Fibroblast of villous mesenchyme (primary cell): Measurements from ENCODE around the gene STIM1. TPM values are rescaled to one million over a fixed set of nuclear protein-coding genes. Genes with fewer than 3 reads are reported as not detected.
"Not testable (repeated sequence)": the region's sequence is repeated elsewhere in the genome, so short reads cannot be mapped to it uniquely, and the experiment has no call there.

Experiments used
- DNase-seq: peaks from one replicate; pipeline ENCODE4 v3.0.0-alpha.2; 2010; ENCODE audit warnings: low read depth
- H3K4me3 ChIP-seq: 2 replicates; pipeline ENCODE4 v1.5.1; 2011; ENCODE audit warnings: low read depth, mild to moderate bottlenecking, low read length
- total RNA-seq: library from RNA; depleted of rRNA; stranded (reverse); fragments of >200 nt; gene quantifications from 2 replicates; pipeline ENCODE4 v1.2.3, GENCODE V29; 2012
- TF ChIP-seq, protein P1 (sequence below): IDR thresholded peaks from 2 replicates; pipeline ENCODE4 v1.5.1; 2012; ENCODE audit warnings: low read depth, mild to moderate bottlenecking, low read length; ENCODE audit not compliant: insufficient read depth

STIM1 gene
- total RNA-seq, 1 donor, result 36.7 TPM

DNA sequence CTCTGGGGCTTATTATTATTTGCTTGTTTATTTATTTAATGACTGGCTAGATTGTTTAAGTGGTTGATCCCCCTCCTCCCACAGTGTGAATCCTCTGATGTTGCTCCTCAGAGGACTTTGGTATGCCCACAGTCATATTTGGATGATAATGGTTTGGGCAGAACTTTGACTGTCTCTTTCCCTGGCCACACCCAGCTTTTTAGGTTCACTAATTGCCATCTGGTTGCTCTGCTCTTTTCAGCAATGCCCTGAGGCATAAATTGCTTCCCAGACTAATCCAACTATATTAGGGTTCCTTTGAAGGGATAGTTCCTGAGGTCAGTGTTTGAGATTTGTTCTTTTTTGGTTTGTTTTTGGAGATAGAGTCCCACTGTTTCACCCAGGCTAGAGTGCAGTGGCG, 139.8 kb downstream of the STIM1 start:
- TF ChIP-seq, protein P1, sequence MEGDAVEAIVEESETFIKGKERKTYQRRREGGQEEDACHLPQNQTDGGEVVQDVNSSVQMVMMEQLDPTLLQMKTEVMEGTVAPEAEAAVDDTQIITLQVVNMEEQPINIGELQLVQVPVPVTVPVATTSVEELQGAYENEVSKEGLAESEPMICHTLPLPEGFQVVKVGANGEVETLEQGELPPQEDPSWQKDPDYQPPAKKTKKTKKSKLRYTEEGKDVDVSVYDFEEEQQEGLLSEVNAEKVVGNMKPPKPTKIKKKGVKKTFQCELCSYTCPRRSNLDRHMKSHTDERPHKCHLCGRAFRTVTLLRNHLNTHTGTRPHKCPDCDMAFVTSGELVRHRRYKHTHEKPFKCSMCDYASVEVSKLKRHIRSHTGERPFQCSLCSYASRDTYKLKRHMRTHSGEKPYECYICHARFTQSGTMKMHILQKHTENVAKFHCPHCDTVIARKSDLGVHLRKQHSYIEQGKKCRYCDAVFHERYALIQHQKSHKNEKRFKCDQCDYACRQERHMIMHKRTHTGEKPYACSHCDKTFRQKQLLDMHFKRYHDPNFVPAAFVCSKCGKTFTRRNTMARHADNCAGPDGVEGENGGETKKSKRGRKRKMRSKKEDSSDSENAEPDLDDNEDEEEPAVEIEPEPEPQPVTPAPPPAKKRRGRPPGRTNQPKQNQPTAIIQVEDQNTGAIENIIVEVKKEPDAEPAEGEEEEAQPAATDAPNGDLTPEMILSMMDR, result no peak
- DNase-seq, result no peak
- H3K4me3 ChIP-seq, result no peak overlapping the region

DNA sequence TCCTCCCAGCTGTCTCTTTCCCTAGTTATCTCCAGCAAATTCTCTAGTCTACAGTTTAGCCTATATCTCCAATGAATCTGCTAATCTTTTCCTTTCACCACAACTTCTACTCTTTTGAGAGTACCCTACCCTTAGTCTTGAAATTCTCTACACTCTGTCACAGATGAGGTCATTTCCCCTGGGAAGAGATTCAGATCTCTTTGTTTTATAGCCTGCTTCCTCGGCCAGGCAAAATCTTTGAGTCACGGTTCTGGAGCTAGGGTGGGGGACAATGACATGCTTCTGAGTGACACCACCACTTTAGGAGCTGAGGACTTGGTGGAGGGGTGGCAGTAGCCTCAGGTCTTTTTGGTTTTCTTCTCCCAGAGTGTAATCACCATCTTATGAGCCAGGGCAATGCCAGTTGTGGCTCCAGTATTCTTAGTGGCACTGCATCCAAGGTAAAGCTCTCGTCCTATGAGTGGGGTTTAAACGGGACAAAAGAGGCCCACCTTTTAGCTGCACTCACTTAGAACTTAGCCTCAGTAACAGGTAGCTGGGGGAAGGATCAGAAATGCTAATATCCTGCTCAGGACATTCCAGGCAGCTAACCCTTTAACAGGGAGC, 140.6 kb downstream of the STIM1 start:
- DNase-seq, result peak; percentile 50
- no peak overlapping the region for H3K4me3 ChIP-seq
- TF ChIP-seq, protein P1, result no peak

DNA sequence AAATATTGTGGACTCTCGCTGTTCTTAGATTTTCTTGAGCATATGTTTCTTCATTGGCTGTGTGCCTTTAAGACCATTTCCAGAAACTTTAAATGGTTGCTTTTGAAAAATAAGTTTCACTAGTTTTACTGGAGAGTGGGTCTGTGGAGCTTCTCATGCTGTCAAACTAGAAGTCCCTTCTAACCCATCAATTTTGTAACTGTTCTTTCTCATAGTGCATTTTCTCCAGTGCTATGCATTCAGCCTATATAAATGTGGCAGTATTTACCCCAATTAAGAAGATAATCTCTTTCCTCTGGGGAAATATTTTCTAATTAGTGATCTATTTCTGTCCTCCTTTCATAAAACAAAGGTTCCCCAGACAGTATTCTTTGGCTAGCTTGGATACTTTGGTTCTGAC, 141.2 kb downstream of the STIM1 start:
- TF ChIP-seq, protein P1, result no peak
- DNase-seq, result no peak

DNA sequence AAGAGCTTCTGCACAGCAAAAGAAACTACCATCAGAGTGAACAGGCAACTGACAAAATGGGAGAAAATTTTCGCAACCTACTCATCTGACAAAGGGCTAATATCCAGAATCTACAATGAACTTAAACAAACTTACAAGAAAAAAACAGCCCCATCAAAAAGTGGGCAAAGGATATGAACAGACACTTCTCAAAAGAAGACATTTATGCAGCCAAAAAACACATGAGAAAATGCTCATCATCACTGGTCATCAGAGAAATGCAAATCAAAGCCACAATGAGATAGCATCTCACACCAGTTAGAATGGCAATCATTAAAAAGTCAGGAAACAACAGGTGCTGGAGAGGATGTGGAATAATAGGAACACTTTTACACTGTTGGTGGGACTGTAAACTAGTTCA, 149.3 kb downstream of the STIM1 start:
- not testable (repeated sequence) for DNase-seq

More for the DNA sequence above, 141.2 kb downstream of the STIM1 start:
- H3K4me3 ChIP-seq, result no peak overlapping the region

DNA sequence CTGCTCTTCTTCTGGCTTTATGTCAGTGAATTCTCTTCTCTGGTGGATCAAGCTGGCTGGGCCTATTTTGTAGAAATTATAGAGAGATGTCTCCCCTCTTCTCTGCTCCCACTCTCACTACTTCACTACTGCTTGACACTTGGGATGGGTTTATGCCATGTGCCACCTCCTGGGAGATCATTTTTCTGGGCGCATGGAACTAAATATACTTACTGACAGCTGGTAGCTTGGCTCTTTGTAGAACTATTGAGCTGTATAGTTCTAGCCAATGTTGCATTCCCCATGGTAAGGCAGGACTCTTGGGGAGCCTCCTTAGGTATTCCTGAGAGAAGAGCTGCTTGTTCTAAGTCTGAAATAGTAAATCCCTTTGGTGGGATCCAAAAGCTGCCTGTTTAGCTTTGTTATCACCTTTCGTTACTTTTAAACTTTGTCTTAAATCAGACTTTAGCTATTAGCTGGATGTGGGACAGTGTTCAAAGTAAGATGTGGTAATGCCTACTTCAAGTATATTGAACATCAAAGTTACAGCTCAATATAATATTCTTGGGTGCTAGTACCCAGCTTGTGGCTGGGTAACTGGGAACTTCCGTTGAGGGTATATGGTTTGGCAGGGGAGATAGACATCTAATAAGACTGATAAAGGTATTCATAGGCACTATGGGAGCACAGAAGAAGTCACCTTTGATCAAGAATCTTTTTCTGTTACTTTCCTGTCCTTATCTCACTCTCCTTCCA, 151.6 kb downstream of the STIM1 start:
- TF ChIP-seq, protein P1, result no peak
- no peak for DNase-seq
- H3K4me3 ChIP-seq, result no peak overlapping the region

More for the DNA sequence above, 149.3 kb downstream of the STIM1 start:
- H3K4me3 ChIP-seq, result not testable (repeated sequence)

DNA sequence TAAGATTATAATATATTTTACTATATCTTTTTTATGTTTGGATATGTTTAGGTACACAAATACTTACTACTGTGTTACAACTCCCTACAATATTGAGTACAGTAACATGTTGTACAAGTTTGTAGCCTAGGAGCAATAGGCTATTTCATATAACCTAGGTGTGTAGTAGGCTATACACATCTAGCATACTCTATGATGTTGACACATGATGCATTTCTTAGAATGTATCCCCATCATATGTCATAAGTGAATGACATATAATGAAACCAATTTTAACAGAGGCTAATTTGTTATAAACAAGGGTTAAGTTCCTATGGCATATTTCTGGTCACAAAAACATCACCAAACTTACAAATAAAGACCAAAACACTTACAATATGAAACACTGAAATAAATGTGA, 152.7 kb downstream of the STIM1 start:
- TF ChIP-seq, protein P1, result no peak
- H3K4me3 ChIP-seq, result no peak overlapping the region
- no peak for DNase-seq

DNA sequence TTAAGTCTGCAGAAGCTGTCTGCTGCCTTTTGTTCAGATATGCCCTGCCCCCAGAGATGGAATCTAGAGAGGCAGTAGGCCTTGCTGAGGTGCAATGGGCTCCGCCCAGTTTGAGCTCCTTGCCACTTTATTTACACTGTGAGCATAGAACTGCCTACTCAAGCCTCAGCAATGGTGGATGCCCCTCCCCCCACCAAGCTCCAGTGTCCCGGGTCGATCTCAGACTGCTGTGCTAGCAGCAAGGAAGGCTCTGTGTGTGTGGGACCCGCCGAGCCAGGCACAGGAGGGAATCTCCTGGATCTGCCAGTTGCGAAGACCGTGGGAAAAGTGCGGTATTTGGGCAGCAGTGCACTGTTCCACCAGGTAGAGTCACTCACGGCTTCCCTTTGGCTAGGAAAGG, 161.1 kb downstream of the STIM1 start:
- H3K4me3 ChIP-seq, DNase-seq: not testable (repeated sequence)

DNA sequence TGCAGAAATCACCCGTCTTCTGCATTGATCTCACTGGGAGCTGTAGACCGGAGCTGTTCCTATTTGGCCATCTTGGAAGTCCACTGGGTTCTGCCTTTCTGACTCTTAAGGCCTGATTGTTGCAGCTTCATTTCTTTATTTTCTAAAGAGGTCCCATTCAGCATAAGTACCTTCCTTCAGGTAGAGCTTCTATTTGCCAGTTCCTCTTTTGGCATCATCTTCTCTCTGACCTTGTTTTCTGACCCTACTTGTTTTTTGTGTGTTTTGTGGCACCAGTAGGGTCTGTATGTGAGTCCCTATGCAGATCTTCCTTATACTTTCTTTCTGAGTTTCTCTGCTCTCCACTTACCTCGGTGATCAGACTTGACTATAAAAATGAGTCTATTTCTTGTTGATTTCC, 161.7 kb downstream of the STIM1 start:
- no peak overlapping the region for H3K4me3 ChIP-seq
- DNase-seq, result no peak

More for the DNA sequence above, 161.7 kb downstream of the STIM1 start:
- TF ChIP-seq, protein P1, result no peak
